SU-DHL-6 (cell line): ENCODE measurements around the gene KCNS1.

Experiments
- EZH2phosphoT487 ChIP-seq: fragments of 200-600 bp; sonication (generic), shearing (Covaris generic); conservative IDR thresholded peaks from 2 replicates; pipeline ENCODE4 v1.6.1; 2018; ENCODE audit warnings: mild to moderate bottlenecking, antibody characterized with exemption, low read length, moderate library complexity, mixed read lengths
- TF ChIP-seq, protein P1 (sequence below): fragments of 200-600 bp; sonication (generic); IDR thresholded peaks from one replicate; pipeline ENCODE4 v1.5.1; 2017; ENCODE audit warnings: antibody characterized with exemption, mild to moderate bottlenecking, low read length, moderate library complexity; ENCODE audit not compliant: insufficient read depth, poor library complexity, severe bottlenecking

GRCh38 chr20:45121388-45121787 is 20.5 kb upstream of the KCNS1 start:
- no peak for TF ChIP-seq EZH2phosphoT487
- TF ChIP-seq, protein P1, sequence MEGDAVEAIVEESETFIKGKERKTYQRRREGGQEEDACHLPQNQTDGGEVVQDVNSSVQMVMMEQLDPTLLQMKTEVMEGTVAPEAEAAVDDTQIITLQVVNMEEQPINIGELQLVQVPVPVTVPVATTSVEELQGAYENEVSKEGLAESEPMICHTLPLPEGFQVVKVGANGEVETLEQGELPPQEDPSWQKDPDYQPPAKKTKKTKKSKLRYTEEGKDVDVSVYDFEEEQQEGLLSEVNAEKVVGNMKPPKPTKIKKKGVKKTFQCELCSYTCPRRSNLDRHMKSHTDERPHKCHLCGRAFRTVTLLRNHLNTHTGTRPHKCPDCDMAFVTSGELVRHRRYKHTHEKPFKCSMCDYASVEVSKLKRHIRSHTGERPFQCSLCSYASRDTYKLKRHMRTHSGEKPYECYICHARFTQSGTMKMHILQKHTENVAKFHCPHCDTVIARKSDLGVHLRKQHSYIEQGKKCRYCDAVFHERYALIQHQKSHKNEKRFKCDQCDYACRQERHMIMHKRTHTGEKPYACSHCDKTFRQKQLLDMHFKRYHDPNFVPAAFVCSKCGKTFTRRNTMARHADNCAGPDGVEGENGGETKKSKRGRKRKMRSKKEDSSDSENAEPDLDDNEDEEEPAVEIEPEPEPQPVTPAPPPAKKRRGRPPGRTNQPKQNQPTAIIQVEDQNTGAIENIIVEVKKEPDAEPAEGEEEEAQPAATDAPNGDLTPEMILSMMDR, result no peak
